Measurements from ENCODE around the gene NINL.
A peak's percentile ranks its signal among the peaks of the same experiment; 100 is the strongest.

NINL gene

GRCh38 chr20:25573288-25574251 is 11.8 kb downstream of the NINL start:
- Histone ChIP-seq H3K9ac (no peak overlapping the region), H3K4me2 (ENCODE audit: low read length) (no peak overlapping the region), H3K27ac (no peak overlapping the region), H3K4me1 (peaks cover 12% of the 10 kb centered on the region), H3K27me3 (ENCODE audit: control insufficient read depth, insufficient read depth, low read length) (peaks cover 3% of the 10 kb centered on the region), H3K9me3 (ENCODE audit: control insufficient read depth, low read length) (no peaks in the 10 kb centered on the region), H3K4me3 (ENCODE audit: low read depth, low read length) (no peak overlapping the region), H3K36me3 (ENCODE audit: control insufficient read depth, insufficient read depth, low read length) (no peaks in the 10 kb centered on the region), H2AFZ (no peak overlapping the region), H3K79me2 (peaks cover 21% of the 10 kb centered on the region)
- no peak for TF ChIP-seq CTCF (IDR thresholded peaks at IDR 0.05)

- TF ChIP-seq CTCF (IDR thresholded peaks at IDR 0.05) = no peak
- H3K36me3 ChIP-seq (ENCODE audit: control insufficient read depth, insufficient read depth, low read length) = no peaks in the 10 kb centered on the region
- peaks cover 12% of the 10 kb centered on the region for H3K4me1 ChIP-seq
- no peak overlapping the region for H3K4me3 ChIP-seq (ENCODE audit: low read depth, low read length)
- peaks cover 3% of the 10 kb centered on the region for H3K27me3 ChIP-seq (ENCODE audit: control insufficient read depth, insufficient read depth, low read length)
- no peaks in the 10 kb centered on the region for H3K9me3 ChIP-seq (ENCODE audit: control insufficient read depth, low read length)
- H3K27ac ChIP-seq = peak overlapping the region; percentile 13
- peaks cover 29% of the 10 kb centered on the region for H3K79me2 ChIP-seq
- H3K9ac ChIP-seq = no peak overlapping the region
- H2AFZ ChIP-seq = no peak overlapping the region
- no peak overlapping the region for H3K4me2 ChIP-seq (ENCODE audit: low read length)
Observed at GRCh38 chr20:25571817-25572216, 13.5 kb downstream of the NINL start.

- Histone ChIP-seq H3K4me3 (ENCODE audit: low read depth, low read length) (no peak overlapping the region), H3K9me3 (ENCODE audit: control insufficient read depth, low read length) (no peaks in the 10 kb centered on the region), H2AFZ (no peak overlapping the region), H3K79me2 (peaks cover 35% of the 10 kb centered on the region), H3K27ac (peak overlapping the region; percentile 13), H3K36me3 (ENCODE audit: control insufficient read depth, insufficient read depth, low read length) (no peaks in the 10 kb centered on the region), H3K4me2 (ENCODE audit: low read length) (no peak overlapping the region), H3K4me1 (peaks cover 12% of the 10 kb centered on the region), H3K27me3 (ENCODE audit: control insufficient read depth, insufficient read depth, low read length) (peaks cover 3% of the 10 kb centered on the region), H3K9ac (no peak overlapping the region)
- TF ChIP-seq CTCF (IDR thresholded peaks at IDR 0.05) = no peak
Observed at GRCh38 chr20:25571240-25571639, 14.1 kb downstream of the NINL start.

GRCh38 chr20:25570148-25570530 is 15.2 kb downstream of the NINL start:
- H3K9ac ChIP-seq = no peak overlapping the region
- H3K4me2 ChIP-seq (ENCODE audit: low read length) = no peak overlapping the region
- H3K79me2 ChIP-seq = peaks cover 41% of the 10 kb centered on the region
- H3K4me3 ChIP-seq (ENCODE audit: low read depth, low read length) = no peak overlapping the region
- no peaks in the 10 kb centered on the region for H3K36me3 ChIP-seq (ENCODE audit: control insufficient read depth, insufficient read depth, low read length)
- no peak for TF ChIP-seq CTCF (IDR thresholded peaks at IDR 0.05)
- H3K27me3 ChIP-seq (ENCODE audit: control insufficient read depth, insufficient read depth, low read length) = no peaks in the 10 kb centered on the region
- H3K4me1 ChIP-seq = peaks cover 19% of the 10 kb centered on the region
- H2AFZ ChIP-seq = no peak overlapping the region
- H3K27ac ChIP-seq = no peak overlapping the region
- no peaks in the 10 kb centered on the region for H3K9me3 ChIP-seq (ENCODE audit: control insufficient read depth, low read length)

Measured in parathyroid adenoma (tissue), 2 donors.